ENCODE results near the gene ELSPBP1.

GRCh38 chr19:47973529-47973928 lies 20.9 kb upstream of the ELSPBP1 start:
- no peak for TF ChIP-seq CTCF (IDR thresholded peaks at IDR 0.05; ENCODE audit: low read depth, low read length, poor library complexity, severe bottlenecking)
- no peak for TF ChIP-seq EZH2phosphoT487 (IDR thresholded peaks at IDR 0.05; ENCODE audit: borderline replicate concordance, low read length)

Data from DOHH2 (cell line).